ENCODE results near the gene INPP5K.
"Not testable (repeated sequence)": the region's sequence is repeated elsewhere in the genome, so short reads cannot be mapped to it uniquely, and the experiment has no call there.

INPP5K gene

GRCh38 chr17:1516388-1517161, at the start of gene INPP5K:
Gene INPP5K, minus strand, starts transcription at chr17:1516612. Its CDS starts 113 bp downstream, at chr17:1516499.
- no peak for TF ChIP-seq Cebpa-rat (IDR thresholded peaks at IDR 0.05)
- Histone ChIP-seq H4K20me1 (peaks cover 0 to 33% (median 14%) of the 10 kb centered on the region in 11 experiments; a peak in 14 of 22 replicates), H3K36me3 (peaks cover 26 to 60% (median 51%) of the 10 kb centered on the region in 11 experiments), H3K4me3 (peak within 1 kb of the TSS; percentile 78 to 98 (median 86)), H3K4me2 (peak within 1 kb of the TSS; percentile 80 to 97 (median 94)), H3K4me1 (peaks cover 17 to 27% (median 22%) of the 10 kb centered on the region in 10 experiments), H3K9ac (peak within 1 kb of the TSS; percentile 83 to 96 (median 91)), H3K27me3 (no peaks in the 10 kb centered on the region), H3K9me3 (replicated peaks in 1 of 11) (no peaks in the 10 kb centered on the region), H3K27ac (peak within 1 kb of the TSS; percentile 65 to 92 (median 83); a peak in 21 of 22 replicates)

- Histone ChIP-seq H4K20me1 (peaks cover 10 to 17% (median 13%) of the 10 kb centered on the region in 11 experiments), H3K9me3 (replicated peaks in 1 of 11) (no peaks in the 10 kb centered on the region), H3K27me3 (peaks cover 0 to 18% (median 13%) of the 10 kb centered on the region in 11 experiments; a peak in 13 of 22 replicates), H3K9ac (peak overlapping the region in 1 of 11 experiments; percentile 68; a peak in 3 of 22 replicates), H3K36me3 (peaks cover 0 to 1% (median 0%) of the 10 kb centered on the region in 11 experiments; a peak in 1 of 22 replicates), H3K4me3 (no peak overlapping the region), H3K27ac (peak overlapping the region in 3 of 11 experiments; percentile 57 to 78 (median 62); a peak in 2 of 22 replicates), H3K4me2 (peak overlapping the region in 6 of 11 experiments; percentile 65 to 81 (median 70); a peak in 12 of 22 replicates), H3K4me1 (peaks cover 35 to 61% (median 41%) of the 10 kb centered on the region in 10 experiments)
- TF ChIP-seq Cebpa-rat (IDR thresholded peaks at IDR 0.05) = no peak
These were observed 49.5 kb upstream of the INPP5K start for GRCh38 chr17:1565877-1566276.

- peak overlapping the region; percentile 90 to 99 (median 96) for H3K4me2 ChIP-seq
- no peak for TF ChIP-seq Cebpa-rat (IDR thresholded peaks at IDR 0.05)
These were observed 47.6 kb upstream of the INPP5K start for GRCh38 chr17:1563786-1564613.

GRCh38 chr17:1563471-1563785, 47.0 kb upstream of the INPP5K start:
- Histone ChIP-seq H3K27ac (peak overlapping the region in 7 of 11 experiments; percentile 87 to 91 (median 88); a peak in 11 of 22 replicates), H4K20me1 (peaks cover 32 to 41% (median 37%) of the 10 kb centered on the region in 11 experiments), H3K27me3 (peaks cover 0 to 18% (median 13%) of the 10 kb centered on the region in 11 experiments; a peak in 13 of 22 replicates), H3K4me3 (peak overlapping the region; percentile 76 to 96 (median 88)), H3K36me3 (peaks cover 0 to 22% (median 13%) of the 10 kb centered on the region in 11 experiments; a peak in 12 of 22 replicates), H3K9ac (peak overlapping the region; percentile 91 to 98 (median 94); a peak in 18 of 22 replicates), H3K4me2 (peak overlapping the region; percentile 90 to 99 (median 96)), H3K4me1 (peaks cover 57 to 79% (median 62%) of the 10 kb centered on the region in 10 experiments)
- not testable (repeated sequence) for H3K9me3 ChIP-seq (replicated peaks in 1 of 11)

More at GRCh38 chr17:1563786-1564613, 47.6 kb upstream of the INPP5K start:
- peaks cover 29 to 35% (median 32%) of the 10 kb centered on the region in 11 experiments for H4K20me1 ChIP-seq
- peaks cover 0 to 19% (median 10%) of the 10 kb centered on the region in 11 experiments; a peak in 12 of 22 replicates for H3K36me3 ChIP-seq
- peaks cover 54 to 74% (median 60%) of the 10 kb centered on the region in 10 experiments for H3K4me1 ChIP-seq
- H3K9me3 ChIP-seq (replicated peaks in 1 of 11) = no peaks in the 10 kb centered on the region
- H3K9ac ChIP-seq = peak overlapping the region in 3 of 11 experiments; percentile 2 to 96 (median 94); a peak in 2 of 22 replicates
- peaks cover 0 to 18% (median 13%) of the 10 kb centered on the region in 11 experiments; a peak in 13 of 22 replicates for H3K27me3 ChIP-seq
- H3K4me3 ChIP-seq = peak overlapping the region in 2 of 10 experiments; percentile 83 to 91; a peak in 3 of 20 replicates
- H3K27ac ChIP-seq = no peak overlapping the region

- Histone ChIP-seq H3K9me3 (replicated peaks in 1 of 11) (no peaks in the 10 kb centered on the region), H3K27ac (peak overlapping the region; percentile 81 to 91 (median 88)), H4K20me1 (peaks cover 32 to 53% (median 48%) of the 10 kb centered on the region in 11 experiments), H3K9ac (peak overlapping the region; percentile 91 to 98 (median 94)), H3K36me3 (peaks cover 0 to 32% (median 23%) of the 10 kb centered on the region in 11 experiments; a peak in 17 of 22 replicates), H3K27me3 (peaks cover 0 to 18% (median 13%) of the 10 kb centered on the region in 11 experiments; a peak in 13 of 22 replicates), H3K4me2 (peak overlapping the region; percentile 90 to 100 (median 97)), H3K4me3 (peak overlapping the region; percentile 76 to 96 (median 88)), H3K4me1 (peaks cover 60 to 79% (median 71%) of the 10 kb centered on the region in 10 experiments)
- no peak for TF ChIP-seq Cebpa-rat (IDR thresholded peaks at IDR 0.05)
These were observed 45.8 kb upstream of the INPP5K start for GRCh38 chr17:1562176-1562643.

GRCh38 chr17:1561420-1562175, 45.2 kb upstream of the INPP5K start:
- H3K9me3 ChIP-seq (replicated peaks in 1 of 11) = no peaks in the 10 kb centered on the region
- peaks cover 0 to 39% (median 27%) of the 10 kb centered on the region in 11 experiments; a peak in 17 of 22 replicates for H3K36me3 ChIP-seq
- peak overlapping the region; percentile 91 to 98 (median 94) for H3K9ac ChIP-seq
- peak overlapping the region; percentile 81 to 91 (median 88) for H3K27ac ChIP-seq
- H3K27me3 ChIP-seq = peaks cover 0 to 18% (median 13%) of the 10 kb centered on the region in 11 experiments; a peak in 13 of 22 replicates
- no peak for TF ChIP-seq Cebpa-rat (IDR thresholded peaks at IDR 0.05)
- H3K4me3 ChIP-seq = peak overlapping the region; percentile 76 to 96 (median 88)
- peaks cover 60 to 79% (median 71%) of the 10 kb centered on the region in 10 experiments for H3K4me1 ChIP-seq
- H4K20me1 ChIP-seq = peaks cover 32 to 59% (median 53%) of the 10 kb centered on the region in 11 experiments
- peak overlapping the region; percentile 90 to 100 (median 97) for H3K4me2 ChIP-seq

GRCh38 chr17:1560858-1561355, 44.5 kb upstream of the INPP5K start:
- Histone ChIP-seq H3K27ac (peak overlapping the region in 6 of 11 experiments; percentile 81 to 90 (median 88); a peak in 8 of 22 replicates), H3K9me3 (replicated peaks in 1 of 11) (no peaks in the 10 kb centered on the region), H3K4me2 (peak overlapping the region; percentile 90 to 100 (median 97)), H3K9ac (peak overlapping the region; percentile 91 to 98 (median 94)), H4K20me1 (peaks cover 32 to 66% (median 60%) of the 10 kb centered on the region in 11 experiments), H3K36me3 (peaks cover 0 to 40% (median 30%) of the 10 kb centered on the region in 11 experiments; a peak in 17 of 22 replicates), H3K4me1 (peaks cover 63 to 79% (median 72%) of the 10 kb centered on the region in 10 experiments), H3K27me3 (peaks cover 0 to 18% (median 13%) of the 10 kb centered on the region in 11 experiments; a peak in 13 of 22 replicates), H3K4me3 (peak overlapping the region; percentile 76 to 96 (median 88))
- TF ChIP-seq Cebpa-rat (IDR thresholded peaks at IDR 0.05) = no peak

Data from BLaER1 treated with 17β-estradiol and CSF1 and Interleukin-3, amounts not matched to agents 10 nM and 100 nM (cell line).